ENCODE measurements around the gene RASSF4.
A peak's percentile ranks its signal among the peaks of the same experiment; 100 is the strongest.

RASSF4 gene

DNA sequence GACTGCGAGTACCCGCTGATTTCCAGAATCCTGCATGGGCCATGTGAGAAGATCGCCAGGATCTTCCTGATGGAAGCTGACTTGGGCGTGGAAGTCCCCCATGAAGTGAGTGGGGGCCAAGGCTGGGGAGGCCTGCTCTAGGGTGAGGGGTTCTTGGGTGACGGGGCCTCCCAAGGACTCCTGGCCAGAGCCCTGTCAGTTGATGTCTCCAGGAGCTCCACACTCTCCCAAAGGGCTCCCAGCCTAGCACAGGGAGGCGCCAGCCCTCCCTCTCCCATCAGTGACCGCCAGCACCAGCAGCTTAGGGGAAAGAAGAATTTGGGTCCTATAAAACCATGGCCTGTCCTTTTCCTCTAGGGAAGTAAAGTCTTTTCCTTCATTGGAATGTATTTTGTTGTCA lies 31.4 kb downstream of the RASSF4 start:
- DNase-seq = no peak

DNA sequence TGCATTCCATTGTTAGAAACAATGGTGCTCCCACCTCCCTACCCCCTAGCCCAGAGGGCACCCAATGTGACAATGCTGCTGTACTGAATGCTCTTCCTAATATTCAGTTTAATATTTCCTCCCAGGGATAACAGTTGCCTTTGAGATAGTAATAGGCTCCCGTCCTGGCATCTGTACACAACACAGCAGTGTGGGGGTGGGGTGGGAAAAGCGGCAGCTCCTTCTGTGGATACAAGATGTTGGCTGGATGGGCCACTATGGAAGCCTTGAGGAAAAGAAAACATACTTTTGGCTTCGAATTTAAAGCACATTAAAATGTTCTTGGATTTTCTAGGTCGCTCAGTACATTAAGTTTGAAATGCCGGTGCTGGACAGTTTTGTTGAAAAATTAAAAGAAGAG lies 32.0 kb downstream of the RASSF4 start:
- DNase-seq = no peak

DNA sequence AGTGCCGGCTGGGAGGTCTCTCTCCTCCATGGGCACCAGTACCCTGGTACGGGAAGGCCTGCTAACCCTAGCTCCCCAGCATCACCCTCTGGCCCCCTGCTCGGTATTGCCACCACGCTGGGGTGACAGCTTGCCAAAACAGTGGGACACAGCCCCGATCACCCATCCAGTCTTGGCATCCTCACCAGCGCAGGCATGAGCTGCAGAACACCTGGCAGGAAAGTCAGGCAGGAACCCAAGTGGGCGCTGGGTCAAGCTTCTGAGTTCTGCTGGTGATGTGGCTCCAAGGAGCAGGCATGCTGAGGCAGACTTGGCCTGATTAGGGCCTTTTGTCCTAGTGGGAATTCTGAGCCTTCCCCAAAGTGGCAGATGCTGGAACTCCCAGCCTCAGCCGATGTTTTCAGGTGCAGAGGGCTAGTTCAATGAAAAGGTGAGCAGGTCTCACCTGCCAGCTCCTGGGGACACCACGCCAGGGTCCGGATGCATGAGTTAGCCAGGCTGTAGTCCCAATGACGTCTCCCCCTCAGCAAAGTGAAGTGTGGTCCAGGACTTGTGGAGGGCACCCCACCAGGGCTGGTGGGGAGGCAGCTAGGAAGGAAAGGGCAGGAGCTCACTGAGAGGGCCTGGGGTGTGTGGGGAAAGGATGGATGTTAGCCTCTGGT lies 32.6 kb downstream of the RASSF4 start:
- no peak for DNase-seq

DNA sequence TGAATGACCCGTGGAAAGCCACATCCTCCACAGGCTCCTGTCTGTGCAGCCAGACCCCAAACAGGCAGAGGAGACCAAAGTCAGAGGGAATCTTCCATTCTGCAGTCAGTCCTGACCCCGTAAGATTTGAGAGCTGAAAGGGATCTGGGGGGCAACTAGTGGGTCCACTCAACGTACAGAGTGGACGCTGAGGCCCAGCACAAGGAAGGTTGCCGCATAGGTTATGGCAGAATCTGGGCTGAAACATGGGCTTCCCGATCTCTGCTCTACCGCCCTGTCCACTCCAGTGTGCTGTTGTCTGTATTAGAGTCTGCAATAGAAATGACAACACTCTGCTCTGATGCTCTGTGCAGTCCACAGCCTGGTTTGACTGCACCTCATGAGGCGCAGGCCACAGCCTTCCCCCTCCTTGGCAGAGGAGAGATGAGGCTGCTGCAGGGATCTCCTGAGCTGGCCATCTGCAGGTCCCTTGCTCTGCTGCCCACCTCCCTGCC lies 33.2 kb downstream of the RASSF4 start:
- DNase-seq = no peak

DNA sequence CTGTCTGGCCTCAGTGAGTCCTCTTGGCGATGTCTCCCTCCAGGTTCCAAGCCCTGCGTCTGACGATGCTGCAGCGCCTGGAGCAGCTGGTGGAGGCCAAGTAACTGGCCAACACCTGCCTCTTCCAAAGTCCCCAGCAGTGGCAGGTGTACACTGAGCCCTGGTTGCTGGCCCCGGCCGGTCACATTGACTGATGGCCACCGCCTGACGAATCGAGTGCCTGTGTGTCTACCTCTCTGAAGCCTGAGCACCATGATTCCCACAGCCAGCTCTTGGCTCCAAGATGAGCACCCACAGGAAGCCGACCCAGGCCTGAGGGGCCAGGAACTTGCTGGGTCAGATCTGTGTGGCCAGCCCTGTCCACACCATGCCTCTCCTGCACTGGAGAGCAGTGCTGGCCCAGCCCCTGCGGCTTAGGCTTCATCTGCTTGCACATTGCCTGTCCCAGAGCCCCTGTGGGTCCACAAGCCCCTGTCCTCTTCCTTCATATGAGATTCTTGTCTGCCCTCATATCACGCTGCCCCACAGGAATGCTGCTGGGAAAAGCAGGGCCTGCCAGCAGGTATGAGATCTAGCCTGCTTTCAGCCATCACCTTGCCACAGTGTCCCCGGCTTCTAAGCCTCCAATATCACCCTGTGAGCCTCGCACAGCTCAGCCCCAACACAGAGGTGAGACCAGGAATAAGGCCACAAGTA lies 33.8 kb downstream of the RASSF4 start:
- no peak for DNase-seq

DNA sequence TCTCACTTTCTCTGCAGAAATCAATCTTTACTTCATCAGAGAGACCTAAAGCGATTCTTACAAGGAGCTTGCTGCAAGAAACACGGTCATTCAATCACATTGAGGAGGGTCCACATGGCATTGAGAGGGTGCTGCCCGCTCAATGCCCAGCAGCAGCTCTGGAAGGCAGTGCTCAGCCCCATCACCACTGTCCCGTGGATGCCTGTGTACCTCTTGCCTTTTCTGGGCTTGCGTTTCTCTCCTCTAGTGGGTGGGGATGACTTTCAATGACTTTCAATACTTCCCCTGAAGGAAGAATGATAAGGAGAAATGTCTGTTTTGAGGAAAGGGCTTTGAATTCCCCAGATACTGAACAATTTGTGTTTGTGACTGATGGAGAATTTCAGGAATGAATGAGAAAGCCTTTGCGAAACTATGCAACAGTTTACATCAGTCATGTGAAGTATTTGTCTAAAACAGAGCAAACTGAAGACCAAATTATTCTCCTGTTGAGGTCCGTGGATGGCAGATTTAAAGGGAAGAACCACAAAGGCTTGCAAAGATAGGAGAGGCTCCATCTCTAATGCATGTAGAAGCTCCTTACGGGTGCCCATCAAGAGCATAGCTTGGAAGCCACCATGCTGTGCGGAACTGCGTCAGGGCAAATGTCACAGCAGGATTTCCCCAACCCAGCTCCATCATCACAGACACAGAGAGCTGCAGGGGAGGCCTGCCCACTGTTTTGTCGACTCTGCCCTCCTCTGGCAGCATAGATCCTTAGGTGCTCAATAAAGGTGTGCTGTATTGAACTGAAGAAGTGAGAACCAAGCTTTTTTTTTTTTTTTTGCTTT lies 34.5 kb downstream of the RASSF4 start:
- no peak for DNase-seq

DNA sequence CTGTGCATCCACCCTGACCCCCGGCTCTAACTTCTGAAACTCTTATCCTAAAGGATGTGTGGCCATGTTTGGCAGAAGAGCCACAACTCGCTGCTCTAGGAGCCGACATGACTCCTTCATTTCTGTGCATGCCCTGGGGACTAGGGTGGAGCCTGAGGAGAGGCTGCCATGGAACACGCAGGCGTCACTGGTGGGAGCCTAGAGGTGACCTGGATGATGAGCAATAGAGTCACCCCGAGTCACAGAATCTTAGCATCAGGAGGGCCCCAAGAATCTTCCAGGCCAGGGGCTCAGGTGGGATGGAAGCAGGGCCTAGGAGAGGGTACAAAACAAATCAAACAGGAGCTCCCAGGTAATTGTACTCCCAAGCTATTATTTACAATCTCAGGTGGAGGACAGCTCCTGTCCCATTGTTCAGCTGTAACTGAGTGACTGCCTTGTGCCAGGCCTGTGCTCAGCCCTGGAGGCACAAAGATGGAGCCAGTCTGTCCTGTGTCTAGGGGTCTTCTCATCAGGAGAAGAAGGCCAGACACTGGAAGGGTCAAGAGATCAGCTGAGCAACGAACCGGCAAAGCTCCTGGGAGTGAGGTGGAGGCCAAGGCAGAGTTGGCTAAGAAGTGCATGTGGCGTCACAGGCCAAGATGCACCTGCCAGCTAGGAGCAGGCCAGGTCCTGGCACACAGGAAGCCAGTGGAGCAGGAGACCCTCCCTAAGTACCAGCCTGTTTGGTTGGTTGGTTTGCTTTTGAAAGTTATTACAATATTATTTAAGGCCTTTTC lies 35.3 kb downstream of the RASSF4 start:
- no peak for DNase-seq

DNA sequence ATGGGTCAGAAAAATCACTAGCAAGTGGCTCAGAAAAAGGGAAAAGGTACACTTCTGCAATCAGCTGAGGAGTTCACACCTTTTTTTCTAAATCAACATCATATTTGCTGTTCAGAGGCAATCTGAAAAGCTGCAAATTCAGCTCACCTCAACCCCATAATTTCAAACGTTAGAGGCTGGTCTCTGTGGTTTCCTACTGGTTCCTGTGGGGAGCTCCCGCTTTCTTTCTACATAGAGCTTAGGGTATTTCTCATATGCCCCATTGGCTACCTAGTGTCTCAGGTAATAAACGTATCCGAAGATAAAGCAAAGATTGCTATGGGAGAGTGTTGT lies 35.9 kb downstream of the RASSF4 start:
- DNase-seq = no peak

DNA sequence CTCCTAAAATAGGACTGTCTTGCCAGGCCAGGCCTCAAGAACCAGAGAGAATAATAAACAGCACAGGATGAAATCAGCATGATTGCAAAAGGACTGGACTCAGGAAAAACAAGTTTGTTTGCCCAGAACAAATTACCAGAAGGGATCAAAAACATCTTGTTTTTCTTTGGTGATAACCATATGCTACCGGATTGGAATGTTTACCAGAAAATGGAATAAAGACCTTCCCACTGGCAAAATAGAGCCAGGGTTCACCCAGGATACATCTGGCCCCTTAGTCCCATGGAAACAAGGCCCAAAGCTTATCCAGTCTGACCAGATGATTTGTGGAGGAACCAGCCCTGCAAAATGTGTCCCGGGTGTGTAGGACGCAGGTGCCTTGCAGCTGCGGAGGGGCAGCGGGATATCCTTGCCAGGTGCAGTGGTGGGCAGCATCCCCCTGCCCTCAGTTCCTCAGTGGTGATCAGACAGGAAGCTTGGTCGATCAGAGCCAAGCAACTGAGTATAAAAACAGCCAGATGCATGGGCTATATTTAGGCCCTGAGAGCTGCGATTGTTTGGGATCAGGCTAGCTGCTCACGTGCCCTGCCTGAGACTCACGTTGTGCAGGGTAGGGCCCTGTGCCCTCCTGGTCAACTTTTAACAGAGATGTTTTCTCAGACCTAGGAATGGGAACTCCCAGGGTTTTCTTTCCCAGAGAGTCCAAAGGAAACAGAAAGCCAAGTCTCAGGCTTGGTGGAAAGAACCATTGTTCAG lies 36.5 kb downstream of the RASSF4 start:
- DNase-seq = no peak

DNA sequence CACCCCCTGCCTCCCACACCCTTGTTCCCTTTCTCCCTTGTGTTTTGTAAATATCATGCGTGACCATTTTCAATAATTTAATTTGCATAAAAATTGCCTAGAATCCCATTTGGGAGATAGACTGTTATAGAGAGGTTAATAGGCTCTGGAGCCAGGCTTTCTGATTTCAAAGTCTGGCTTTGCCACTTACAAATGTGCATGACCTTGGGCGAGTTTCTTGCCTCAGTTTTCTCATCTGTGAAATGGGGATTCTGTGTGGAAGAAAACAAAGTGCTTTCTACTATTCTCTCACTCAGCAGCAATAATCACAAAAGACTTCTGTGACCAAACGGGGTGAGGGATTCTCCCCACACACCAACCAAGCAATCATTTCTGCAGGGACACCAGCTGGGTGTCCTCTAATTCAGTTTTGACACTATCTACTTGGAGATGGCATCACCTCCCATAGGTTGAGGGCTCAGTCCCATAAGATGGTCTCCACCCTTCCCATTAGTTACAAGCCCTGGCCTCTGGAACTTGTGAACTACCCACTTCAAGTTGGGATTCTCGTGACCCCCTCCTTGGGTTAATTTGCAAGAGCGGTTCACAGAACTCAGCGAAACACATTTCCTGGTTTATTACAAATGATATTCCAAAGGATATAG lies 37.6 kb downstream of the RASSF4 start:
- DNase-seq = no peak

DNA sequence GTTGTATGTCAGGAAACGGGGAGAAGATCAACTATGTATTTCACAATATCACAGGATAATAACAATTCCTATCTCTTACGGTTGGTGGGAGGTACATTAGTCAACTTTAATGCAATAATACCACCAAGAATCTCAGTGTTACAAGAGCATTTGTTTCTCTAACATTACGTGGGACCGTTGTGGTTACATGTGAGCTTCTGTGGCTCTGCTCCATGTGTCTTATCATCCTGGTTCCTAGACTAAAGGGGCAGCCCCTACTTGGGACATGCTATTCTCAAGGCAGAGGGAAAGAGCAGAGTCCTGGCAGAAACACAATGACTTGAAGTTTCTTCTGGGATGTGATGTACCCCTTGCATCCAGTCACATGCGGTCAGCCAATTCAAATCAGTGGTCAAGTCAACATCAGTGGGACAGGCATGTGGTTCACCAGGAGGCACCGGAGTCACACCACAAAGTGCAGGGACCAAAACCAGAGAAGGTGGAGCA lies 38.6 kb downstream of the RASSF4 start:
- DNase-seq = no peak

DNA sequence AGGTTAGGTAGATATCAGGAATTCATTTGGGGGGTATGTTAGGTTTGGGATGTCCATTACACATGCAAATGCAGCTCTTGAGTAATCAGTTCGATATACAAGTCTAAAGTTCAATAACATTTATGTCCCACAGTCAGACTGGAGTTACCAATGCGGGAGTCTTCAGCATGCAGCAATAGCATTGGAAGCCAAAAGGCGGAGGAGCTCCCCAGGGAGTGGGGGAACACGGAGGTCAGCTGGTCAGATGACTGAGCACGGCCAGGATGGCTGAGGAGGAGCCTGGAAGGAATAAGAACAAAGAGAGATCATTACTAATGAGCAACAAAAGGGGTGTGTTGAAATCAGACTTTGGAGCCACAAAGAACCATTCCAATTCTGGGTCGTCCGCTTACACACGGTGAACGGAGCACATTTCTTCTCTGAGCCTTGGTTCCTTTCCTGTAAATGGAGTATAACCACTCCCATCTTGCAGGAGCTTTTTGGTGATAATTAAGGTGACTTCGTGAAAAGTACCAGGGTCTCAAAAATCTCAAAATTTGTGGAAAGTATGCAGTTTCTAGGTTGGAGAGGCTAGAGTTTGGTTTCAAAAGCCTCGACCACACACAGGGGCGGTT lies 40.6 kb downstream of the RASSF4 start:
- DNase-seq = no peak

DNA sequence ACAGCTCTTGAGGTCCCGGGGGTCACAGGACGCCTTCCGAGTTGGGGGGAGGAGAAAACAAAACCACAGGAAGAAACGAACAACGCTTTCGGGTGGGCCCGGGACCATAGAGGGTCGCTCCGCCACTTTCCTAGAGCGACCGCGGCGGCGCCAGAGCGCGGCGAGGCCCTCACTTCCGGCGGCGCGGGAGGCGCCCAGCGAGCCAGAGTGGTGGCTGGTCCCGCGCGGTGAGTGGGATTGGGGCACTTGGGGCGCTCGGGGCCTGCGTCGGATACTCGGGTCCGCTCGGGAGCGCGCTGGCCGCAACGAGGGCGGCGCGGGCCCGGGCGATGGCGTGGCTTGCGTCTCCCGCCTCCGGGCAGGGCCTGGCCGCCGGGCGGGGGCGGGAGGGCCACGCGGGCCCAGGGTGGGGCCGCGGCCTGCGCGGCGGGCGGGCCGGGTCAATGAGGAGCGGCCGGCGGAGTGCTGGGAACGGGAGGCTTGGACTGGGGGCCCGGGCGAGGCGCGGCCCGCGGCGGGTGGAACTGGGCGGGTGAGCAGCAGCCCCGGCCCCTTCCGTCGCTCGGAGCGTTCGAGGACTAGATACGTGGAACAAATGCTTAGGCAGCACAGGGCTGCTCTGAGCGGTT lies 41.3 kb downstream of the RASSF4 start, which contains the start of gene ZNF22:
Gene ZNF22 (plus strand): TSS at position 172 of the 629 bp plus-strand sequence. CDS start 2,446 bp downstream, outside the sequence.
- DNase-seq = peak; percentile 88

DNA sequence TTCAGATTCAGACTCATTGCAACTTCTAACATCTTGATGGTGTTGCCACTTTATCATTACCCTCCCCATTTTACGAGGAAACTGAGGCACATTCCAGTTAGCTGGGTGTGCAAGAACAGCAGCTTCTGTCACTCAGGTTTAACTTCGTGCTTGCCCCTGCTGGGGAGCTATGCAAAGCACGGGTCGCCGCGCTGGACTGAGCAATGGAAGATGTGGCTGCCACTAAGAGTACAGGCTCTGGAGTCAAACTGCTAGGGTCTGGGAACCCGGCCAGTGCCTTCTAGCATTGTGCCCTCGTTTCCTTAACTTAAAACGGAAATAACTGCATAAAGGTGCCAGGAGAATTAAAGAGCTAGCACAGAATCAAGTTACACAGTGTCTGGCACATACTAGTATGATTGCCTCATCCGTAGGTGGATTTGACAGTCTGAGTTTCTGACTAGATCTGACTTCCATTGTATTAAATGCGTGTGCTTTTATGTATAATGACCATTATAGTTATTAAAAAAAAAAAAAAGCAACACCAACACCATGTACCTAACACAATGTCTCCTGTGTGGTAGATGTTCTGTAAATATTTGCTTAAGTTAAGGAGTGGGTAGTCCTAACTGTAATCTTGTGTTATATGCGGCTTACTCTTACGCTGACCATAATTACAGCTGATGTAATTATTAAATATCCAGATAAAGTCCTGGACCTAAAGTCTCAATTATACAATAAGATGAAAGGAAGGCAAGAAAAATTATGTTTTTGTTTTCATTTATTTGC lies 42.0 kb downstream of the RASSF4 start:
- DNase-seq = peak; percentile 79

DNA sequence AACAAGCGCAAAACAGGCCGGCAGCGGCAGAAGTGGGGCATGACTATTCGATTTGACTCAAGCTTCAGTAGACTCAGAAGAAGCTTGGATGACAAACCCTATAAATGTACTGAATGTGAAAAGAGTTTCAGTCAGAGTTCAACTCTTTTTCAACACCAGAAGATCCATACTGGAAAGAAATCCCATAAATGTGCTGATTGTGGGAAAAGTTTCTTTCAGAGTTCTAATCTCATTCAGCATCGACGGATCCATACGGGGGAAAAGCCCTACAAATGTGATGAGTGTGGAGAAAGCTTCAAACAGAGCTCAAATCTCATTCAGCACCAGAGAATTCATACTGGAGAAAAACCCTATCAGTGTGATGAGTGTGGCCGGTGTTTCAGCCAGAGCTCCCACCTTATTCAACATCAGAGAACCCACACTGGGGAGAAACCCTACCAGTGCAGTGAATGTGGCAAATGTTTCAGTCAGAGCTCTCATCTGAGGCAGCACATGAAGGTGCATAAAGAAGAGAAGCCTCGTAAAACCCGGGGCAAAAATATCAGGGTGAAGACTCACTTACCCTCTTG lies 43.9 kb downstream of the RASSF4 start:
- DNase-seq = no peak

DNA sequence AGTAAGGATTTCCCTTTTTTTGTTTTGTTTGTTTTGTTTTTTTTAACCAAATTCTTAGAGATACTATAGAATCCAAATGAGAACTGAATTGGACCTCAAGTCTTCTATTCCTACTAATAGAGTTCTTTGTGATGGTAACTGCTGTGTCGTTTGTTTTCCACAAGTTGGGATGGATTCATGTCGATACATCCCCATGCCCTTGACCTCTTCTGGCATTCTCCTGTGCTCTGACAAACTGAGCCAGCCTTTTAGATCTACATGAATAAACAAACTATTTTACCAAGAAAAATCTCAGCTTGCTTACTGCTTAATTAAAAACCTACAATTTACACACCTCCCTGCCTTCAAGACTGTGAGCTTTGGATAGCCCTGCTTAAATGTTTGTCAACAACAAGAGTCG lies 45.1 kb downstream of the RASSF4 start:
- no peak for DNase-seq

DNA sequence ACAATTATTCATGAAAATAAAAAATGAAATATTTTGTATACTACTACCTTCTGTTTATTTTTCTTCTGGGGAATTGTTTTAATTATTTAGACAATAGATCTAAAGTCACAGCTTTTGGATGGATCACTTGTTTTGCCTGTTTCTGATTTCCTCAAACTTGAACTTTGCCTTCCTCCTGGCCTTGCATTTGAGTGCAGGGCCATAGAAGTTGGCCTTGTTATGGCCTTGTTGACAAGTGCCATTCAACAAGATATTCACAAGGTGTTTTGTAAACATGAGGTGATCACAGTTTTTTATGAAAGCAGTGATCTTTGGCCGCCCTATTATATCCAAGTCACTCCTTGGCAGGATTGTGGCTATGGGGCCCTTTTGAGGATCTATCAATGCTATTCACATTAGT lies 45.7 kb downstream of the RASSF4 start:
- DNase-seq = no peak

DNA sequence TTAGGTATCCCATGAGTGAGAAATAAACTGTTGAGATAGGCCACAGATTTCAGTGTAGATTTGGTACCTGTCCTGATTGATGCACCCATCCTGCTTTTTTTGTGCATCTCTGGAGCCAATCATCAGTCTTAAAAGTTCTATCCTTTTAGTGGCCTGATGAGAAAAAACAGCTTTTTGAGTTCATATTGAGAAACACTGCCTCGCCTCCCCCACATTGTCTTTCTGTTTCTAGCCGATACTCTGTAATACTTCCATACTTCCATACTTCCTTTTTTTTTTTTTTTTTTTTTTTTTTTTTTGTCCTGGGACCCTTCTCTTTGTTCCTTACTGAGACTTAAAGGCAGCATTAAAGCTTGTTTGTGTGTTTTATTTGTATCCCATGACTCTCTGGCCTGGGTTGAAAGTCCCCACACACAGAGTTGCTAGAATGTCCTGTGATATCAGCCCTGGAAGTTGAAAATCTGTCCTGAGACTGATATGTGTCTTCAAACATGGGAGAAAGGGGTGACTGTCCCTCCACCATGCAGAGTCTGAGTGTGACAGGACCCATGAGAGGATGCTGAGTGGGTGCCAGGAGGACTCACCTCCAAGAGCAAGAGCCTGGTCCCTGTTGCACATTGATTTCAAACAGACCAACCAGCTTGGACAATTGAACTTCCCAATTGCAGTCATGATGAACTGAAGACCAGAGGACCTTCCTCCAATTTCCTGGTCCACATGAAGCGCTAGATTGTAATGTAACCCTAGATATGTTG lies 46.9 kb downstream of the RASSF4 start:
- DNase-seq = no peak

Data from activated CD8-positive, alpha-beta memory T cell treated with anti-CD3 and anti-CD28 coated beads, Interleukin-2, amount 50 U/mL, for 48 hours (primary cell).